Liver (tissue), 9 donors: ENCODE results near the gene FNTB. TPM values are rescaled to one million over a fixed set of nuclear protein-coding genes. Genes with fewer than 3 reads are reported as not detected.

Source experiments
- DNase-seq: peaks from one replicate; pipeline ENCODE4 v3.0.0-alpha.2; 2017; ENCODE audit warnings: low spot score
- H3K27ac ChIP-seq, 2 donors: one replicate each; pipeline ENCODE4 v1.7.0; 2013; ENCODE audit warnings: inconsistent platforms in 2 of 2, low read length in 2 of 2, control low read depth in 1 of 2, low read depth in 1 of 2, mild to moderate bottlenecking in 1 of 2
- H3K27me3 ChIP-seq, 4 donors: one replicate each; pipeline versions ENCODE4 v1.6.1 to v1.7.0; 2013; ENCODE audit warnings: low read length in 3 of 4, inconsistent platforms in 1 of 4, mild to moderate bottlenecking in 1 of 4, moderate library complexity in 1 of 4; ENCODE audit not compliant: control insufficient read depth in 4 of 4, insufficient read depth in 4 of 4
- H3K36me3 ChIP-seq, 4 donors: one replicate each; pipeline versions ENCODE4 v1.6.1 to v1.7.0; 2013; ENCODE audit warnings: low read length in 3 of 4, mild to moderate bottlenecking in 3 of 4, low read depth in 1 of 4, moderate library complexity in 1 of 4; ENCODE audit not compliant: control insufficient read depth in 4 of 4, insufficient read depth in 3 of 4
- H3K4me1 ChIP-seq, 4 donors: one replicate each; pipeline versions ENCODE4 v1.6.1 to v1.7.0; 2013; ENCODE audit warnings: low read length in 3 of 4, mild to moderate bottlenecking in 3 of 4, moderate library complexity in 1 of 4; ENCODE audit not compliant: control insufficient read depth in 4 of 4, insufficient read depth in 4 of 4
- H3K4me3 ChIP-seq, 3 donors: one replicate each; pipeline versions ENCODE4 v1.6.1 to v1.7.0; 2013; ENCODE audit warnings: low read length in 3 of 3, control low read depth in 1 of 3, low read depth in 1 of 3, mild to moderate bottlenecking in 1 of 3
- H3K9ac ChIP-seq, 2 donors: one replicate each; pipeline ENCODE4 v1.7.0; 2013; ENCODE audit warnings: low read length in 2 of 2, mild to moderate bottlenecking in 2 of 2, moderate library complexity in 2 of 2, control low read depth in 1 of 2, low read depth in 1 of 2
- H3K9me3 ChIP-seq, 4 donors: one replicate each; pipeline versions ENCODE4 v1.6.1 to v1.7.0; 2013; ENCODE audit warnings: low read length in 3 of 4; ENCODE audit not compliant: control insufficient read depth in 4 of 4
- EGR1 ChIP-seq, 2 donors: IDR thresholded peaks; 2 replicates each; pipeline ENCODE4 v1.6.1; 2016 to 2018; ENCODE audit warnings: antibody characterized with exemption in 2 of 2, low read depth in 2 of 2
- FOXA1 ChIP-seq: IDR thresholded peaks from 2 replicates; pipeline ENCODE4 v1.6.1; 2016; ENCODE audit warnings: antibody characterized with exemption
- FOXA2 ChIP-seq: IDR thresholded peaks from 2 replicates; pipeline ENCODE4 v1.6.1; 2016; ENCODE audit warnings: antibody characterized with exemption
- GABPA ChIP-seq, 2 donors: IDR thresholded peaks in 1 of 2; conservative IDR thresholded peaks in 1 of 2; 2 replicates each; pipeline ENCODE4 v1.6.1; 2016; ENCODE audit warnings: antibody characterized with exemption in 2 of 2, mild to moderate bottlenecking in 1 of 2, moderate library complexity in 1 of 2
- HNF4A ChIP-seq, 2 donors: conservative IDR thresholded peaks; 2 replicates each; pipeline ENCODE4 v1.6.1; 2016; ENCODE audit warnings: antibody characterized with exemption in 2 of 2, mild to moderate bottlenecking in 2 of 2
- HNF4G ChIP-seq: IDR thresholded peaks from 2 replicates; pipeline ENCODE4 v1.6.1; 2016; ENCODE audit warnings: antibody characterized with exemption
- RXRA ChIP-seq, 2 donors: IDR thresholded peaks; 2 replicates each; pipeline ENCODE4 v1.6.1; 2017 to 2018; ENCODE audit warnings: antibody characterized with exemption in 2 of 2, mild to moderate bottlenecking in 1 of 2
- SP1 ChIP-seq: IDR thresholded peaks from 2 replicates; pipeline ENCODE4 v1.6.1; 2018; ENCODE audit warnings: antibody characterized with exemption, mild to moderate bottlenecking
- TAF1 ChIP-seq: conservative IDR thresholded peaks from 2 replicates; pipeline ENCODE4 v1.6.1; 2016; ENCODE audit warnings: antibody characterized with exemption, mild to moderate bottlenecking
- YY1 ChIP-seq: IDR thresholded peaks from 2 replicates; pipeline ENCODE4 v1.6.1; 2016; ENCODE audit warnings: antibody characterized with exemption, mild to moderate bottlenecking
- WGBS: extraction: QIAGEN DNeasy Blood & Tissue Kit; methylation state at CpG from one replicate; pipeline ENCODE4 v1.1.7; 2013; 5-methylcytosine and 5-hydroxymethylcytosine counted together
- polyA plus RNA-seq, 2 donors: library from polyadenylated mRNA; stranded (reverse) in 1 of 2; unstranded in 1 of 2; fragments of 200-250 nt in 1 of 2; fragments of >200 nt in 1 of 2; fragmentation: Nextera tagmentation in 1 of 2; extraction: Ambion mirVana in 1 of 2; gene quantifications; one replicate each; pipeline versions ENCODE4 v1.2.1 to v1.2.3, GENCODE V29; 2013 to 2015
- total RNA-seq, 2 donors: library from RNA; depleted of rRNA; stranded (reverse); fragments of >200 nt; gene quantifications; one replicate each; pipeline ENCODE4 v1.2.3, GENCODE V29; 2014
- TF ChIP-seq, protein P1 (sequence below): fragments of 150-350 bp; IDR thresholded peaks from 2 replicates; pipeline ENCODE4 v1.5.1; 2017; ENCODE audit warnings: improper control_type of control experiment, low read depth, low read length; ENCODE audit not compliant: missing input control
- TF ChIP-seq, protein P2 (sequence below): IDR thresholded peaks from 2 replicates; pipeline ENCODE4 v1.6.1; 2016; ENCODE audit warnings: antibody characterized with exemption, mild to moderate bottlenecking
- TF ChIP-seq, protein P3 (sequence below): IDR thresholded peaks from 2 replicates; pipeline ENCODE4 v1.6.1; 2016; ENCODE audit warnings: antibody characterized with exemption
- TF ChIP-seq, protein P4 (sequence below): IDR thresholded peaks from 2 replicates; pipeline ENCODE4 v1.6.1; 2016; ENCODE audit warnings: antibody characterized with exemption
- donor health status: healthy.
- donor health status: healthy.
- donor health status: healthy.
- donor health status: healthy.
- donor health status: healthy.

Gene FNTB
- total and polyA plus RNA-seq, 4 donors, result 6.3 to 17.2 (median 9.0) TPM

DNA sequence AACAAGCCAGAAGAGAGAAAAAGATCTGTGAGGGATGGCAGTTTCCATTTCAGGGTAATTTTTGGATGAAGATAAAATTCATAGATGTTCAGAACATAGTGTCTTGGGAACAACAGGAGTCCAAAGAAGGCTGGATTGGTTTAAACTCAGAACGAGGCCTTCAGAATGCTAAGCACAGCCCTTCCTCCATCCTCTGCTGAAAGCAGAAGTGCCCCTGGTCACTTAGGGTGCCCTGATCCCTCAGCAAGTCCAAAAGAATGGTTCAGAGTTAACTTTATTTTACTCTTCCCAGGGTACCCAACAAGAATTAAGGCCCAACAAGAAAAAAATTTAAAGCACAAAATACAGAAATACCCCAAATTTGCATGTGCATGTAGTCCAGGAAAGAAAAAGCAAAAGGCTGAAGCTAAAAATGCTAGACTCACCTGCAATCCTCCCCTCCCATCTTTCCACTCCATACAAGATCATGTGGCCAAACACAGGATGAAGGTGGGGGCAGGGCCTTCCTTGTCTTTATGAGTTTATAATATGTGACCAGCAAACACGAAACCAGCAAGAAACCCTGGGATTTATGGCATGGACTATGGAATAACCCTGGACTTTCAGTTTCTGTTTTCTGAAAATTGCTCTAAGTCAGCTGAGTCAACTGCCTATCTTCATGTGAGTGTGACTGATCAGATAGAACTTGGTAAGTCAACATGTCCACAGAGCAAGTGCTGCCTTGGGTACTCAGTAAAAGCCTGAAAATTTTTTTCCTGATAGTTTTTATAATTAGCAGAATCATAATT, 94.5 kb downstream of the FNTB start:
- no peak for TF ChIP-seq RXRA (IDR thresholded peaks at IDR 0.05)
- peak; percentile 35 for TF ChIP-seq SP1
- TF ChIP-seq HNF4A (conservative IDR thresholded peaks at IDR 0.05), result peak; percentile 25 to 66
- H3K27me3 ChIP-seq, result no peaks in the 10 kb centered on the region
- peaks cover 1 to 37% (median 25%) of the 10 kb centered on the region in 4 donors for H3K36me3 ChIP-seq
- H3K4me1 ChIP-seq, result peaks cover 2 to 8% (median 5%) of the 10 kb centered on the region in 4 donors
- no peak overlapping the region for H3K9ac ChIP-seq
- WGBS, result 42% methylated on average over 2 of the region's 2 CpGs
- no peaks in the 10 kb centered on the region for H3K9me3 ChIP-seq
- no peak for DNase-seq
- peak overlapping the region; percentile 61 to 79 for H3K27ac ChIP-seq
- H3K4me3 ChIP-seq, result no peak overlapping the region

DNA sequence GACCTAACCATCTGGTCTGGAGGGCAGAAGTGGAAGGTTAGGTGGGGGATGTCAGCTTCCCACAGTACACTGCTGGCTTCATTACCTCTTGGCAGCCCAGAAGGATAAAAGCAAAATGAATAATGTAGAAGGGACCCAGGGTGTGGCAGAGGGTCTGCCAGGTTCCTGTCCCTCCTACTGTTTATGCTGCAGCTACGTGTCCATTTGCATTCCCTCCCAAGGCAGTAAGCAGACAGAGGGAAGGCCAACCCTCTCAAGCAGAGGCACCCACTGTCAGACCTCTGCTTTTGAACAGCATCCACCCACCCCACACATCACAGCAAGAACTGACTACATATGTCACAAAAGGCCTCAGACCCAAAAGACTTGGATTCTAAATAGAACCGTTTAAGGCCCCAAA, 96.2 kb downstream of the FNTB start:
- TF ChIP-seq, protein P1, sequence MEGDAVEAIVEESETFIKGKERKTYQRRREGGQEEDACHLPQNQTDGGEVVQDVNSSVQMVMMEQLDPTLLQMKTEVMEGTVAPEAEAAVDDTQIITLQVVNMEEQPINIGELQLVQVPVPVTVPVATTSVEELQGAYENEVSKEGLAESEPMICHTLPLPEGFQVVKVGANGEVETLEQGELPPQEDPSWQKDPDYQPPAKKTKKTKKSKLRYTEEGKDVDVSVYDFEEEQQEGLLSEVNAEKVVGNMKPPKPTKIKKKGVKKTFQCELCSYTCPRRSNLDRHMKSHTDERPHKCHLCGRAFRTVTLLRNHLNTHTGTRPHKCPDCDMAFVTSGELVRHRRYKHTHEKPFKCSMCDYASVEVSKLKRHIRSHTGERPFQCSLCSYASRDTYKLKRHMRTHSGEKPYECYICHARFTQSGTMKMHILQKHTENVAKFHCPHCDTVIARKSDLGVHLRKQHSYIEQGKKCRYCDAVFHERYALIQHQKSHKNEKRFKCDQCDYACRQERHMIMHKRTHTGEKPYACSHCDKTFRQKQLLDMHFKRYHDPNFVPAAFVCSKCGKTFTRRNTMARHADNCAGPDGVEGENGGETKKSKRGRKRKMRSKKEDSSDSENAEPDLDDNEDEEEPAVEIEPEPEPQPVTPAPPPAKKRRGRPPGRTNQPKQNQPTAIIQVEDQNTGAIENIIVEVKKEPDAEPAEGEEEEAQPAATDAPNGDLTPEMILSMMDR, result no peak
- TF ChIP-seq TAF1 (no peak), HNF4A (conservative IDR thresholded peaks at IDR 0.05) (no peak), YY1 (no peak), HNF4G (no peak), FOXA2 (no peak), GABPA (IDR thresholded peaks at IDR 0.05 in 1 of 2, conservative IDR thresholded peaks at IDR 0.05 in 1 of 2) (no peak), EGR1 (IDR thresholded peaks at IDR 0.05; ENCODE audit: low read depth in 2 of 2) (no peak), RXRA (IDR thresholded peaks at IDR 0.05) (no peak), SP1 (no peak), FOXA1 (no peak)
- TF ChIP-seq, protein P2, sequence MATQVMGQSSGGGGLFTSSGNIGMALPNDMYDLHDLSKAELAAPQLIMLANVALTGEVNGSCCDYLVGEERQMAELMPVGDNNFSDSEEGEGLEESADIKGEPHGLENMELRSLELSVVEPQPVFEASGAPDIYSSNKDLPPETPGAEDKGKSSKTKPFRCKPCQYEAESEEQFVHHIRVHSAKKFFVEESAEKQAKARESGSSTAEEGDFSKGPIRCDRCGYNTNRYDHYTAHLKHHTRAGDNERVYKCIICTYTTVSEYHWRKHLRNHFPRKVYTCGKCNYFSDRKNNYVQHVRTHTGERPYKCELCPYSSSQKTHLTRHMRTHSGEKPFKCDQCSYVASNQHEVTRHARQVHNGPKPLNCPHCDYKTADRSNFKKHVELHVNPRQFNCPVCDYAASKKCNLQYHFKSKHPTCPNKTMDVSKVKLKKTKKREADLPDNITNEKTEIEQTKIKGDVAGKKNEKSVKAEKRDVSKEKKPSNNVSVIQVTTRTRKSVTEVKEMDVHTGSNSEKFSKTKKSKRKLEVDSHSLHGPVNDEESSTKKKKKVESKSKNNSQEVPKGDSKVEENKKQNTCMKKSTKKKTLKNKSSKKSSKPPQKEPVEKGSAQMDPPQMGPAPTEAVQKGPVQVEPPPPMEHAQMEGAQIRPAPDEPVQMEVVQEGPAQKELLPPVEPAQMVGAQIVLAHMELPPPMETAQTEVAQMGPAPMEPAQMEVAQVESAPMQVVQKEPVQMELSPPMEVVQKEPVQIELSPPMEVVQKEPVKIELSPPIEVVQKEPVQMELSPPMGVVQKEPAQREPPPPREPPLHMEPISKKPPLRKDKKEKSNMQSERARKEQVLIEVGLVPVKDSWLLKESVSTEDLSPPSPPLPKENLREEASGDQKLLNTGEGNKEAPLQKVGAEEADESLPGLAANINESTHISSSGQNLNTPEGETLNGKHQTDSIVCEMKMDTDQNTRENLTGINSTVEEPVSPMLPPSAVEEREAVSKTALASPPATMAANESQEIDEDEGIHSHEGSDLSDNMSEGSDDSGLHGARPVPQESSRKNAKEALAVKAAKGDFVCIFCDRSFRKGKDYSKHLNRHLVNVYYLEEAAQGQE, result no peak
- TF ChIP-seq, protein P3, sequence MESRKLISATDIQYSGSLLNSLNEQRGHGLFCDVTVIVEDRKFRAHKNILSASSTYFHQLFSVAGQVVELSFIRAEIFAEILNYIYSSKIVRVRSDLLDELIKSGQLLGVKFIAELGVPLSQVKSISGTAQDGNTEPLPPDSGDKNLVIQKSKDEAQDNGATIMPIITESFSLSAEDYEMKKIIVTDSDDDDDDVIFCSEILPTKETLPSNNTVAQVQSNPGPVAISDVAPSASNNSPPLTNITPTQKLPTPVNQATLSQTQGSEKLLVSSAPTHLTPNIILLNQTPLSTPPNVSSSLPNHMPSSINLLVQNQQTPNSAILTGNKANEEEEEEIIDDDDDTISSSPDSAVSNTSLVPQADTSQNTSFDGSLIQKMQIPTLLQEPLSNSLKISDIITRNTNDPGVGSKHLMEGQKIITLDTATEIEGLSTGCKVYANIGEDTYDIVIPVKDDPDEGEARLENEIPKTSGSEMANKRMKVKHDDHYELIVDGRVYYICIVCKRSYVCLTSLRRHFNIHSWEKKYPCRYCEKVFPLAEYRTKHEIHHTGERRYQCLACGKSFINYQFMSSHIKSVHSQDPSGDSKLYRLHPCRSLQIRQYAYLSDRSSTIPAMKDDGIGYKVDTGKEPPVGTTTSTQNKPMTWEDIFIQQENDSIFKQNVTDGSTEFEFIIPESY, result no peak
- TF ChIP-seq, protein P4, sequence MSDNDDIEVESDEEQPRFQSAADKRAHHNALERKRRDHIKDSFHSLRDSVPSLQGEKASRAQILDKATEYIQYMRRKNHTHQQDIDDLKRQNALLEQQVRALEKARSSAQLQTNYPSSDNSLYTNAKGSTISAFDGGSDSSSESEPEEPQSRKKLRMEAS, result no peak
- no peak for DNase-seq
- 89% methylated on average over 2 of the region's 2 CpGs for WGBS
- H3K27ac ChIP-seq, result no peak overlapping the region
- peaks cover 2 to 8% (median 5%) of the 10 kb centered on the region in 4 donors for H3K4me1 ChIP-seq
- no peaks in the 10 kb centered on the region for H3K9me3 ChIP-seq
- H3K36me3 ChIP-seq, result peaks cover 6 to 32% (median 28%) of the 10 kb centered on the region in 4 donors
- H3K27me3 ChIP-seq, result no peaks in the 10 kb centered on the region
- H3K9ac ChIP-seq, result no peak overlapping the region
- no peak overlapping the region for H3K4me3 ChIP-seq
